NCI-H524 (cell line): ENCODE data around the gene PRKD1.

Experiments
- DNase-seq, 2 experiments: peaks; one replicate each; lab custom pipeline; 2025; lab: John Stamatoyannopoulos, UW

The PRKD1 gene

DNA sequence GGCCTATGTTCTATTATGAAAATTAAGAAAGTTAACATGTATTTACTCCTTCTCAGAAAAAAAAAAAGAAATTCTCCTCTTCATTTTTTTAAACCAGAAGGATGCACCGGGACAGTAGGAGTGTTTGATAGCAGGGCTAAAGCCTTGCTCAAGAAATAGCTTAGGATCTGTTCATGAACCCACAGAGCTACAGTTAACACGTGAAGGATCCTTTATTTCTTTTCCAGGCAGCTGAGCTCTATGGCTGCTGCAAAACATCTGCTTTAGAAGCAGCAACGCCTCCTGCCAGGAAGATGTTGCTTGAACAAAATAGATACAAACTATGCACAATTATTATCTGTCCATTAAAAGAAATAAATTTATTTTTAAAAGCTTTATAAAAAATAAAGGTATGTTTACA is 254.8 kb downstream of the PRKD1 start:
- no peak for DNase-seq

DNA sequence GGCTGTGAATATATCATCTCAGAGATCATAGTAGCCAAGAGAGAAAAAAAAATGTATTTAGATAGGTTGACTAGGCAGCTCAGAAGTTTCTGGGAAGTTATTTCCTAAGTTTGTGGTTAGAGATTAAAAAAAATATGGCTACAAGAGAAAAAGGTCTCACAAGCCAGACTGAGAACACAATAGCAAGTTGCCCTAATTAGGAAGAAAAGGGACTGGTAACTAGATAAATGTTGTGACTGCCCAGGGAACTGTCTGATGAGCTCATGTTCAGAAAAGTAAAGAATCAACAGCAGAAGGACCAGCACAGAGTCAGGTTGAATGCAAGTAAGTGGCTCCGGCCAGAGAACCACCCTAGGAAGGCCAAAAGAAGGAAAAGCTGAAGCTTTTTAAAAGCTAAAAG is 256.6 kb downstream of the PRKD1 start:
- no peak for DNase-seq

DNA sequence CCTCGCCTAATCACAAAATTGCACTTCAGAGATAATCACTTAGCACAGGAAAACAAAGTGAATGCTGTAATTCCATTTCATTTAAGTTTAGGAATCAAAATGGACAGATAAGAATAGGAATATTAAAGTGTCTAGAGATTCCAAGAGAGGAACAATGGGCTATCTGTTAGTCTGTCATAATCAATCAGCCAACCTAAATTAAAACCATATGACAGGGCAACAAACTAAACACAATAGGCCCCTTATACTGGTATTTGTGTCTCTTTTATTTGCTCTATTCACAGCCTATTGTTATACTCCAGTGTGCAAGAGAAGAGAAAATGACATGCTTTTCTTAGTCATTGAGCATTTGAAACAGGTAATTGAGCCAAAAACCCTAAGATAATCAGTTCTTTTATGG is 259.4 kb downstream of the PRKD1 start:
- DNase-seq = no peak

DNA sequence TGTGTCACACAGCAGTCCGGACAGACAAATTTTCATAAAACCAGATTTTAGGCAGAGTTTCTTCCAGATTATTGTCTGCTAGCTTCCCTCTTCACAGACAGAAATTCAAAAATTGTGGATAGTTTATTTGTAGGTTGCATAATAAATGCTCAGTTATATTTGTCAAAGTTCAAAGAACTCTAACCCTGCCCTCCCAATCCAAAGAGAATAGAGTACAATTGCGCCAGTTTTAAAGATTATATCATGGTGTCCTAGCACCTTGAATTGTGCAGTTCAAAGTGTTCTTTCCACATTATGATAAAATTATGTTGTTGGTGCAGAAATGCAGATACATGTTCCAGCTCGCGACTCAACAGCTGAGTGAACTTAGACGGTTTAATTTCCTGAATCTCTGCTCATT is 263.1 kb downstream of the PRKD1 start:
- no peak for DNase-seq

- DNase-seq = no peak
Measured at GRCh38 chr14:29663281-29663801, 264.3 kb downstream of the PRKD1 start.

DNA sequence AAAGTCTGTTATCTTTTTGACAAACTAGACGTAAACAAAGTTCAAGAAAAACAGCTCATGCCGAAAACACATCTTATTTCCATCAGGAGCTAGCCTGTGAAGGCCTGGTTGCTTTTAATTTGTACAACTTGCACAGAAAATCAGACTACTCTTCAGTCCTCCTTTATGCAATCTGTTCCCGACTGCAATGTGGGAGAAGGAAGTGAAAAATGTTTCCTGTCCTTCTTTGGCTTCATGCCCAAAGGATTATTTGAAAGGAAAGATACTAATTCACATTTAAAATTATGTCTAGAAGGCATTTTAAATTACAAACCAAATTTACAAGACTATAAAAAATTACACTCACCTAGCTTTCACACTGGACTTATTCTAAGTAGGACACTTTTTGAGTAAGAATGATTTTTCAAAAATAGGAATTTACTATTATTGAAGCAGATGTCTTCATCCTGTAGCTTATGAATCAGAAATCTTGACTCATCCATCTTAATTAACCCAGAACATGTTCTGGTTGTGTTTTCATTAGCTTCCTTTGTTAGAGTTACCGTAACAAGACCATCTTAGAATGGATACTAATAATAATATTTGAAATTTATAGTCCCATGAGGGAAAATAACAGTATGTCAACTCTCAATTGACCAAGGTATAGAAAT is 272.6 kb downstream of the PRKD1 start:
- peak in 1 of 2 experiments; percentile 9 for DNase-seq

GRCh38 chr14:29653303-29653702 is 274.3 kb downstream of the PRKD1 start:
- DNase-seq = no peak

GRCh38 chr14:29652571-29652970 is 275.1 kb downstream of the PRKD1 start:
- no peak for DNase-seq

DNA sequence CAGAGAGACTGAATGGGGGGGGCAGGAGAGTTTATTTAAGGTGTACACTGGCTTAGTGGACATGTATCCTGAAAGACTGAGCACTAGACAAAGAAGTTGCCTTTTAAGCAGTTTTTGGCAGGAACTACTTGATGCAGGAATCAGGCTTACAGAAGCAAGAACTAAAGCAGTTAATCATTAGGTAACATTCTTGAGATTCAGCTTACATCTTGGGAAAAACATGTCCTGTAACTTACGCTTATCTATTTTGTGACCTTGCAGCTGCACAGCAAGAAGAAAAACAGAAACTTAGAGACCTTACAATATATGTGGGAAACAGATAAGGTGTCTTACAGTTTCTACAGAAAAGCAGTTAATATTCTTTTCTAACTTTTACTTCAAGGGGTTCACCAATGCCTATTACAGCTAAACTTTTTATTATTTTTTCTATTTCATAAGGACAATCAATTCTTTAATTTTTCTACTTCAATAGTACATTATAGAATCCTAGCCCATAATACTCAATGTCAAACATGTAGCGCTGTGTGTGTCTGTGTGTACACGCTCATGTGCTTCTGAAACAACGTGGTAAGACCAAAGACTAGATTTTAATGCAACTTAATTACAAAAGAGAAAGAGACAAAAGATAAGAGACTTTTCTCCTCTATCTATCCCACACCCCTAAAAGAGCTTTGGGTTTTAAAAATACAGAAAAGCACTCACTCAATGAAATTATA is 276.9 kb downstream of the PRKD1 start:
- DNase-seq = no peak

- DNase-seq = no peak
Measured at GRCh38 chr14:29649170-29649569, 278.5 kb downstream of the PRKD1 start.

DNA sequence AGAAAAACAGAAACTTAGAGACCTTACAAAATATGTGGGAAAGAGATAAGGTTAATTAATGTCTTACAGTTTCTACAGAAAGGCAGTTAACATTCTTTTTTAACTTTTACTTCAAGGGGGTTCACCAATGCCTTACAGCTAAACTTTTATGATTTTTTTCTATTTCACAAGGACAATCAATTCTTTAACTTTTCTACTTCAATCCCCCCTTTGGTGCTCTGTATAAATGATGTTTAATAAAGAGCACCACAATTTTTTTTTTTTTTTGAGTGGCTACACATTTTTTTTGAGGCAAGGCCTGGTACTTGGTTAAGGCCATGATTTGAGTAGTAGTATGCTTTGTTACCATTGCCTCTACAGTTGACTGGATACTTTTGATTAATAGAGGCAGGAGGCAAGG is 279.6 kb downstream of the PRKD1 start:
- no peak for DNase-seq

- DNase-seq = no peak
Measured at GRCh38 chr14:29645117-29645516, 282.5 kb downstream of the PRKD1 start.

- no peak for DNase-seq
Measured at GRCh38 chr14:29643433-29644211, 284.0 kb downstream of the PRKD1 start.

GRCh38 chr14:29637411-29637810 is 290.2 kb downstream of the PRKD1 start:
- no peak for DNase-seq

- DNase-seq = no peak
Measured at GRCh38 chr14:29636870-29637269, 290.8 kb downstream of the PRKD1 start.

DNA sequence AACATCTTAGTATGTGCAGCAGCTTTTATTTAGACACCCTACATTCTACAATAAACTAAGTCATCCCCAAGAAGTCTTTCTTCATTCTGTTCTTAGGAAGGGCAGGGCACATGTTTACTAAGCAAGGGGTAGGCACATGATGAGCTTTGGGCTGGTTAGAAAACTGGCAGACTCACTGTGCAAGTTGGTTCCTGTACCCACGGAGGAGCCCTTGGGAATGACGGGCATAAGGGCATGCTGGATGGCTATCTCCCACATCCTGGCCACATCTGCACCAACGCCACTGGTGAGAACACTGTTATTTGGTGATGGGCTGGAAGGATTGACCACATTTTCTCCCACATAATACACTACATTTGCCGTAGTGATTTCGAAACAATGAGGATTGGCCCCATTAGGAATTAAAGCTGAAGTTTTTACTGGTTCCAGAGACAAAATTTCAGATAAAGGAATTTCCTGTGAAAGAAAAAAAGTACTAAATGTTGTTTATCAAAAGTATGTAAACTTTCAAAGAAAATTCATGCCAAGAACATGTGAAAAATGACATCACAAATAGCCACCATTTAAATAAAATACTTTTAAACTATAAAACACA is 297.0 kb downstream of the PRKD1 start:
- DNase-seq = no peak

DNA sequence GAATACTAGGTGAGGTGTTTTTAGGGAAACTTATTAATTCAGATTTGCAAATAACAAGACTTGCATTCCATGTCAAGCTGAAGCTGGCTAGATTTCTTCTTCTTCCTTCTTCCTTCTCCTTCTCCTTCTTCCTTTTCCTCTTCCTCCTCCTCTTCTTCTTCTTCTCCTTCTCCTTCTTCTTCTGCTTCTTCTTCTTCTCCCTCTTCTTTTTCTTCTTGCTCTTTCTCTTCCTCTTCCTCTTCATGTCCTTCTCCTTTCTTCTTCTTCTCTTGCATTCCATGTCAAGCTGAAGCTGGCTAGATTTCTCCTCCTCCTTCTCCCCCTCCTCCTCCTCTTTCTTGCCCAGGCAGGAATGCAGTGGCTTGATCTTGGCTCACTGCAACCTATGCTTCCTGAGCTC is 297.8 kb downstream of the PRKD1 start:
- no peak for DNase-seq

DNA sequence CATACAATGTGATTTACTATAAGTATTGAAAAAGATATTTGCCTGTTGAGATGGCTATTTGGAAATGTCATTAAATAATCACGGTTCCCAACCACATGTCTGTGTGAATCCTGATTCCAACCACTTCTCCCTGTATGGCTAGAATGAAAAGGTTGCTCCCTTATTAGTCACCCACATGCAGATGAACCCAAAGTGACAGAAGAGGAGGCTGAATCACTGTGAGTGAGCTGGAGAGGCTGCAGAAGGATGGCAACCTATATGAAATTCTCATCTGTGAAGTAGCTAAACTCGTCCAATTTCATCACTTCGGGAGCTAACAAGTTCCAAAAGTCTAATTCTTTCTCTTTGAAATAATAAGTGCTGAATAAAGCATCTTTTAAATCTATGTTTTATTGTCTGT is 300.5 kb downstream of the PRKD1 start:
- DNase-seq = no peak

DNA sequence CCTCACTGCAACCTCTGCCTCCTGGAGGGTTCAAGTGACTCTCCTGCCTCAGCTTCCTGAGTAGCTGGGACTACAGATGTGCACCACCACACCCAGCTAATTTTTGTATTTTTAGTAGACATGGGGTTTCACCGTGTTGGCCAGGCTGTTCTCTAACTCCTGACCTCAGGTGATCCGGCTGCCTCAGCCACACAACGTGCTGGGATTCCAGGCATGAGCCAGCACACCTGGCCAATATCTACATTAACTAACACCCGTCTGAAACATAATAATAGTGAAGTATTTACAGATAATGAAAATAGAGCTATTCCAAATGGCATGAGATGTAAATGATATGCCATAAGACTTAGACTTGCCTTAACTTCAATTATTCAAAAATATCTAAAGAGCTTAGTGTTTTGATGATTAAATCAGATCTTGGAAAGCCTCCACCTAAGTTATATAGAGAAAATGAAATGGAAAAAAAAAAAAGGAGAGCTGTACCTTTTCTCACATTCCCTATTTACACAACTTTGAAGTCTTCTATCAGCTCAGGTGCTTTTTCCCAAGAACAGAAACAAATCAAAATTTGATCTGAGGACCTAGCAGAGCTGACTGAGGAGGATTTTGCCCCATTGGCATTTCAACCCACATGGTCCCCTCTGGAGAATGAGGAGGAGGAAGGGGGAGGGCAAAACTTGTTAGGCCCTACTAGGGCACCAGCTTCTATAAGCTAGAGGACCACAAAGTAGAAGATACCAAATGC is 309.2 kb downstream of the PRKD1 start:
- no peak for DNase-seq

- DNase-seq = no peak
Measured at GRCh38 chr14:29616922-29617321, 310.7 kb downstream of the PRKD1 start.

DNA sequence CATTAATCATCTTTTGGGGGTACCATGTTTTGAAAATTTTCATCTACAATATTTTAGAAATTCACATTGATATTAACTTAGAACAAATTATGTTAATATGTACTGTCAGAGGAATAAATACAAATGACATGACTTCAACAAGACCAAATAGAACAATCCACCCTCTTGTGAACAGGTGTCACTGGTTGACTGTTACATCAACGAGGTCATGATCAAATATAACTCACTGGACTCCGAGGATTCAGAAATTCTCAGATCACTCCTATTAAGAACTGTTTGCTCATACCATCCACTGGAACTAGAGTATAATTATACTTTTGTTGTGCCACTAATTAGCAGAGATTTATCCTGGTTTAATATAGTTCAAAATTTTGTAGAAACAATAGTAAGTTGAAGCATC is 318.8 kb downstream of the PRKD1 start:
- no peak for DNase-seq

- DNase-seq = no peak
Measured at GRCh38 chr14:29607169-29607568, 320.5 kb downstream of the PRKD1 start.
